H1 (cell line): Measurements from ENCODE around the gene CCL22. TPM values are rescaled to one million over a fixed set of nuclear protein-coding genes. Genes with fewer than 3 reads are reported as not detected.

Experiments used
- CTCF ChIA-PET: fragments of 300-600 bp; sonication (Branson Sonifier 250); formaldehyde crosslinking; loops from one replicate; lab custom pipeline; 2021; ENCODE audit not compliant: partially characterized antibody; lab: Charles Lee
- POLR2A ChIA-PET: fragments of 300-600 bp; sonication (Branson Sonifier 250); formaldehyde crosslinking; loops from one replicate; lab custom pipeline; 2021; ENCODE audit warnings: inconsistent platforms; ENCODE audit not compliant: partially characterized antibody; lab: Charles Lee
- DNase-seq, 2 experiments: peaks; one replicate each; pipeline versions ENCODE4 v3.0.0 to v3.0.0-alpha.2; 2010 to 2022; ENCODE audit warnings: low spot score in 2 of 2, low read depth in 1 of 2, mixed read lengths in 1 of 2
- FAIRE-seq: peaks from 2 replicates; lab custom pipeline; 2011; peaks lifted over from hg19 to GRCh38; lab: Jason Lieb, UNC
- H2AFZ ChIP-seq: 2 replicates; pipeline ENCODE4 v1.8.1; 2012; ENCODE audit warnings: low read length, inconsistent platforms
- H2AK5ac ChIP-seq: 2 replicates; pipeline ENCODE4 v1.6.1; 2013; ENCODE audit warnings: low read depth, low read length
- H2BK120ac ChIP-seq: replicated peaks from 2 replicates; pipeline ENCODE3; 2013; ENCODE audit warnings: low read depth, low read length, inconsistent platforms
- H2BK12ac ChIP-seq: 2 replicates; pipeline ENCODE4 v1.6.1; 2013; ENCODE audit warnings: low read depth, low read length
- H2BK15ac ChIP-seq: 2 replicates; pipeline ENCODE4 v1.6.1; 2013; ENCODE audit warnings: low read length
- H2BK20ac ChIP-seq: 2 replicates; pipeline ENCODE4 v1.6.1; 2013; ENCODE audit warnings: low read length
- H2BK5ac ChIP-seq: 2 replicates; pipeline ENCODE4 v1.6.1; 2013; ENCODE audit warnings: low read depth, low read length
- H3K14ac ChIP-seq: 2 replicates; pipeline ENCODE4 v1.6.1; 2013; ENCODE audit warnings: inconsistent platforms; ENCODE audit not compliant: insufficient read length
- H3K18ac ChIP-seq: 2 replicates; pipeline ENCODE4 v1.6.1; 2013; ENCODE audit warnings: low read length; ENCODE audit errors: extremely low read depth
- H3K23ac ChIP-seq: 2 replicates; pipeline ENCODE4 v1.6.1; 2013; ENCODE audit warnings: inconsistent platforms; ENCODE audit not compliant: insufficient read length
- H3K23me2 ChIP-seq: 2 replicates; pipeline ENCODE4 v1.6.1; 2013; ENCODE audit warnings: low read depth, low read length
- H3K27ac ChIP-seq: 2 replicates; pipeline ENCODE4 v1.6.1; 2011; ENCODE audit warnings: low read depth, low read length, inconsistent platforms
- H3K27me3 ChIP-seq, 4 experiments: replicated peaks in 1 of 4; 1 replicate in 1 of 4; 2 replicates in 3 of 4; pipeline versions ENCODE4 v1.6.1 to v1.8.1; 2011 to 2013; ENCODE audit warnings: low read length in 3 of 4, mild to moderate bottlenecking in 3 of 4, inconsistent platforms in 2 of 4, mixed read lengths in 2 of 4, moderate library complexity in 1 of 4; ENCODE audit not compliant: control insufficient read depth in 3 of 4, insufficient read depth in 3 of 4; ENCODE audit errors: extremely low read depth in 1 of 4
- H3K36me3 ChIP-seq, 4 experiments: 2 replicates each; pipeline versions ENCODE4 v1.6.1 to v1.8.1; 2011 to 2013; ENCODE audit warnings: mild to moderate bottlenecking in 4 of 4, low read length in 3 of 4, moderate library complexity in 2 of 4, control low read depth in 1 of 4, inconsistent platforms in 1 of 4; ENCODE audit not compliant: insufficient read depth in 4 of 4, control insufficient read depth in 2 of 4
- H3K4ac ChIP-seq: replicated peaks from 2 replicates; pipeline ENCODE3; 2013; ENCODE audit warnings: low read length, low read depth, mixed read lengths, inconsistent platforms; ENCODE audit not compliant: insufficient read length
- H3K4me1 ChIP-seq, 4 experiments: replicated peaks in 1 of 4; 1 replicate in 1 of 4; 2 replicates in 3 of 4; pipeline versions ENCODE4 v1.6.1 to v1.8.1; 2011 to 2013; ENCODE audit warnings: low read length in 3 of 4, inconsistent platforms in 2 of 4, mixed read lengths in 1 of 4; ENCODE audit not compliant: insufficient read depth in 4 of 4, control insufficient read depth in 3 of 4
- H3K4me2 ChIP-seq, 2 experiments: 2 replicates each; pipeline versions ENCODE4 v1.6.1 to v1.8.1; 2011 to 2013; ENCODE audit warnings: low read depth in 2 of 2, low read length in 2 of 2, control low read depth in 1 of 2, inconsistent platforms in 1 of 2, mild to moderate bottlenecking in 1 of 2; ENCODE audit not compliant: insufficient read depth in 1 of 2
- H3K4me3 ChIP-seq, 4 experiments: fragments of 200-600, 300-600 bp in 1 of 4; sonication (generic), shearing (Covaris generic), sonication (Bioruptor Twin) in 1 of 4; 2 replicates each; pipeline versions ENCODE4 v1.5.1 to v1.8.1; 2011 to 2016; ENCODE audit warnings: low read length in 4 of 4, low read depth in 3 of 4, control low read depth in 2 of 4, inconsistent platforms in 2 of 4, mild to moderate bottlenecking in 2 of 4, mixed read lengths in 1 of 4, moderate library complexity in 1 of 4; ENCODE audit not compliant: insufficient read depth in 2 of 4; ENCODE audit errors: extremely low read depth in 1 of 4
- H3K56ac ChIP-seq: replicated peaks from 2 replicates; pipeline ENCODE3; 2013; ENCODE audit warnings: low read depth, mild to moderate bottlenecking, mixed read lengths, low read length, inconsistent platforms; ENCODE audit not compliant: insufficient read length
- H3K79me1 ChIP-seq: 2 replicates; pipeline ENCODE4 v1.6.1; 2013; ENCODE audit warnings: low read depth, low read length, control low read depth
- H3K79me2 ChIP-seq, 2 experiments: 2 replicates each; pipeline versions ENCODE4 v1.6.1 to v1.8.1; 2012 to 2013; ENCODE audit warnings: low read length in 2 of 2, mild to moderate bottlenecking in 2 of 2, inconsistent platforms in 1 of 2; ENCODE audit not compliant: insufficient read depth in 2 of 2, control insufficient read depth in 1 of 2
- H3K9ac ChIP-seq, 4 experiments: replicated peaks in 1 of 4; 1 replicate in 1 of 4; 2 replicates in 3 of 4; pipeline versions ENCODE4 v1.6.1 to v1.8.1; 2011 to 2013; ENCODE audit warnings: low read depth in 3 of 4, low read length in 3 of 4, control low read depth in 2 of 4, mild to moderate bottlenecking in 2 of 4, moderate library complexity in 2 of 4, inconsistent platforms in 1 of 4; ENCODE audit errors: extremely low read depth in 1 of 4
- H3K9me3 ChIP-seq, 2 experiments: 2 replicates each; pipeline versions ENCODE4 v1.6.1 to v1.8.1; 2012 to 2013; ENCODE audit warnings: mild to moderate bottlenecking in 2 of 2, moderate library complexity in 2 of 2, control low read depth in 1 of 2, inconsistent platforms in 1 of 2, low read depth in 1 of 2, low read length in 1 of 2, mixed read lengths in 1 of 2; ENCODE audit not compliant: insufficient read depth in 2 of 2
- H4K20me1 ChIP-seq, 2 experiments: replicated peaks in 1 of 2; 2 replicates each; pipeline versions ENCODE3 to v1.8.1; 2011 to 2013; ENCODE audit warnings: inconsistent platforms in 2 of 2, low read length in 2 of 2, mild to moderate bottlenecking in 1 of 2; ENCODE audit not compliant: insufficient read depth in 2 of 2, control insufficient read depth in 1 of 2
- H4K5ac ChIP-seq: 2 replicates; pipeline ENCODE4 v1.6.1; 2013; ENCODE audit warnings: low read length, low read depth, mixed read lengths, inconsistent platforms; ENCODE audit not compliant: insufficient read length
- H4K8ac ChIP-seq: 2 replicates; pipeline ENCODE4 v1.8.0; 2013; ENCODE audit warnings: mild to moderate bottlenecking, moderate library complexity, low read length, inconsistent platforms; ENCODE audit not compliant: insufficient read depth; ENCODE audit errors: extremely low read depth
- H4K91ac ChIP-seq: replicated peaks from 2 replicates; pipeline ENCODE3; 2013; ENCODE audit warnings: low read length, mixed read lengths, inconsistent platforms; ENCODE audit not compliant: insufficient read length
- ASH2L ChIP-seq: fragments of 200-600, 300-600 bp; sonication (generic); IDR thresholded peaks from one replicate; pipeline ENCODE4 v1.7.1; 2017; ENCODE audit warnings: low read length
- CHD2 ChIP-seq: IDR thresholded peaks from 2 replicates; pipeline ENCODE4 v1.6.1; 2012; ENCODE audit warnings: low read length, improper control_type of control experiment
- CTBP2 ChIP-seq: IDR thresholded peaks from 2 replicates; pipeline ENCODE4 v1.7.0; 2011; ENCODE audit warnings: borderline replicate concordance, mild to moderate bottlenecking, moderate library complexity, mixed read lengths, low read length; ENCODE audit not compliant: insufficient read depth, insufficient read length
- CTCF ChIP-seq, 3 experiments: IDR thresholded peaks; 1 replicate in 2 of 3; 2 replicates in 1 of 3; pipeline versions ENCODE4 v1.5.1 to v1.6.1; 2011; ENCODE audit warnings: low read length in 3 of 3, mild to moderate bottlenecking in 3 of 3, inconsistent platforms in 2 of 3, low read depth in 1 of 3, moderate library complexity in 1 of 3; ENCODE audit not compliant: insufficient read depth in 1 of 3; ENCODE audit errors: control extremely low read depth in 1 of 3
- JUN ChIP-seq: IDR thresholded peaks from 2 replicates; pipeline ENCODE4 v1.6.1; 2011; ENCODE audit warnings: low read depth, mild to moderate bottlenecking, improper control_type of control experiment, low read length
- KDM1A ChIP-seq: fragments of 200-600, 300-600 bp; sonication (generic); IDR thresholded peaks from 2 replicates; pipeline ENCODE4 v1.7.1; 2016; ENCODE audit warnings: mild to moderate bottlenecking, low read length, borderline replicate concordance
- KDM4A ChIP-seq: IDR thresholded peaks from one replicate; pipeline ENCODE4 v1.7.1; 2012; ENCODE audit warnings: low read depth, mild to moderate bottlenecking, moderate library complexity, low read length, inconsistent platforms; ENCODE audit not compliant: severe bottlenecking
- MAFK ChIP-seq: IDR thresholded peaks from 2 replicates; pipeline ENCODE4 v1.6.1; 2012; ENCODE audit warnings: low read depth, mild to moderate bottlenecking, improper control_type of control experiment, low read length
- SIRT6 ChIP-seq: IDR thresholded peaks from one replicate; pipeline ENCODE4 v1.7.1; 2012; ENCODE audit warnings: low read length, inconsistent platforms
- YY1 ChIP-seq: IDR thresholded peaks from 2 replicates; pipeline ENCODE4 v1.6.1; 2011; ENCODE audit warnings: low read depth, mild to moderate bottlenecking, low read length
- ZNF274 ChIP-seq: IDR thresholded peaks from 2 replicates; pipeline ENCODE4 v1.7.0; 2012; ENCODE audit warnings: low read length, borderline replicate concordance; ENCODE audit errors: extremely low read depth
- WGBS, 2 experiments: shearing (Covaris generic) in 1 of 2; methylation state at CpG; one replicate each; pipeline versions ENCODE4 v1.1.6 to v1.1.7; 2013 to 2015; ENCODE audit warnings: low lambda C conversion rate in 2 of 2, mixed read lengths in 2 of 2, inconsistent platforms in 1 of 2, low coverage in 1 of 2, missing lambda C conversion rate in 1 of 2; ENCODE audit not compliant: insufficient replicate concordance in 2 of 2, insufficient coverage in 1 of 2, insufficient read length in 1 of 2; ENCODE audit errors: extremely low coverage in 1 of 2, missing lambda C conversion rate in 1 of 2; 5-methylcytosine and 5-hydroxymethylcytosine counted together
- polyA plus RNA-seq, 7 experiments: library from polyadenylated mRNA; depleted of rRNA in 3 of 7; stranded (reverse) in 5 of 7; unstranded in 2 of 7; fragments of >200 nt in 5 of 7; fragments of 200-250 nt in 2 of 7; gene quantifications; 1 replicate in 5 of 7; 2 replicates in 1 of 7; 4 replicates in 1 of 7; pipeline versions ENCODE4 v1.2.1 to v1.2.3, GENCODE V29; 2011 to 2013; ENCODE audit warnings: missing spikeins in 2 of 7, mixed read lengths in 2 of 7
- total RNA-seq: library from RNA; stranded (reverse); fragmentation: NEBNext Ultra II Directional; extraction: Animal tissue kit (Norgen Biotek cat#: 25700); gene quantifications from 2 replicates; pipeline ENCODE4 v1.2.1, GENCODE V29; 2021

Gene CCL22
- total and polyA plus RNA-seq, 2 of the 8 experiments (the other 6 are each of a cell fraction or from before 2014, with no cell fraction given), result not detected

GRCh38 chr16:57379579-57379978, 21.0 kb downstream of the CCL22 start:
- H3K4me3 ChIP-seq, result no peak overlapping the region
- H3K23me2 ChIP-seq, result peaks cover 5% of the 10 kb centered on the region; the same call in 1 of the 2 replicates
- H2BK120ac ChIP-seq, result no peak overlapping the region
- H4K5ac ChIP-seq, result no peak overlapping the region
- H3K27me3 ChIP-seq, result no peaks in the 10 kb centered on the region
- no peak overlapping the region for H2AK5ac ChIP-seq
- FAIRE-seq, result no peak
- no peak overlapping the region for H3K4me2 ChIP-seq
- no peak overlapping the region for H3K56ac ChIP-seq
- peak overlapping the region; percentile 55 for H2BK15ac ChIP-seq
- H3K9ac ChIP-seq, result no peak overlapping the region; a peak in 1 of 7 replicates
- ChIA-PET POLR2A (no interaction called here), CTCF (interaction anchor here (1.5 to 3.7 kb wide), 2 partner anchors 34 to 38 kb away, joined by 3 to 32 read pairs; no protein-coding TSS in a partner anchor)
- H4K20me1 ChIP-seq, result no peaks in the 10 kb centered on the region
- no peak overlapping the region for H3K23ac ChIP-seq
- H3K79me1 ChIP-seq, result no peaks in the 10 kb centered on the region
- no peak overlapping the region for H2BK5ac ChIP-seq
- no peak overlapping the region for H4K91ac ChIP-seq
- no peaks in the 10 kb centered on the region; a peak in 1 of 7 replicates for H3K4me1 ChIP-seq
- no peak overlapping the region for H3K18ac ChIP-seq
- no peak overlapping the region for H2AFZ ChIP-seq
- H3K27ac ChIP-seq, result no peak overlapping the region
- 92% methylated on average over 10 of the region's 10 CpGs; no CpG with 5 or more reads in 1 of the 2 experiments for WGBS, 2 experiments
- H3K9me3 ChIP-seq, result no peaks in the 10 kb centered on the region
- H3K79me2 ChIP-seq, result no peaks in the 10 kb centered on the region
- no peaks in the 10 kb centered on the region for H3K36me3 ChIP-seq
- TF ChIP-seq MAFK (no peak), CHD2 (no peak), ZNF274 (no peak), KDM4A (no peak), KDM1A (no peak), JUN (no peak), CTBP2 (no peak), YY1 (no peak), ASH2L (no peak), SIRT6 (no peak), CTCF (IDR thresholded peaks at IDR 0.05; ENCODE audit: control extremely low read depth in 1 of 3, insufficient read depth in 1 of 3, low read depth in 1 of 3, low read length in 3 of 3) (no peak)
- TF ChIP-seq, all 59 proteins: peak for 0
- no peak overlapping the region for H3K14ac ChIP-seq
- H4K8ac ChIP-seq, result no peak overlapping the region
- H2BK12ac ChIP-seq, result no peak overlapping the region; the same call in 1 of the 2 replicates
- no peak overlapping the region for H3K4ac ChIP-seq
- H2BK20ac ChIP-seq, result no peak overlapping the region
- no peak for DNase-seq
